ENCODE measurements around the gene HDHD3.
A peak's percentile ranks its signal among the peaks of the same experiment; 100 is the strongest.
"Not testable (repeated sequence)": the region's sequence is repeated elsewhere in the genome, so short reads cannot be mapped to it uniquely, and the experiment has no call there.

HDHD3 gene

GRCh38 chr9:113376634-113377567, at the start of gene HDHD3:
TSS of gene HDHD3 (minus strand) at chr9:113376986. CDS start at chr9:113374354, 2,632 bp downstream.
- DNase-seq (ENCODE audit: low read depth in 2 of 2), result peak; percentile 56 to 66

- DNase-seq (ENCODE audit: low read depth in 2 of 2), result no peak
These were observed 48.3 kb upstream of the HDHD3 start for GRCh38 chr9:113425072-113425471.

GRCh38 chr9:113421726-113422125, 44.9 kb upstream of the HDHD3 start:
- DNase-seq (ENCODE audit: low read depth in 2 of 2), result no peak

DNA sequence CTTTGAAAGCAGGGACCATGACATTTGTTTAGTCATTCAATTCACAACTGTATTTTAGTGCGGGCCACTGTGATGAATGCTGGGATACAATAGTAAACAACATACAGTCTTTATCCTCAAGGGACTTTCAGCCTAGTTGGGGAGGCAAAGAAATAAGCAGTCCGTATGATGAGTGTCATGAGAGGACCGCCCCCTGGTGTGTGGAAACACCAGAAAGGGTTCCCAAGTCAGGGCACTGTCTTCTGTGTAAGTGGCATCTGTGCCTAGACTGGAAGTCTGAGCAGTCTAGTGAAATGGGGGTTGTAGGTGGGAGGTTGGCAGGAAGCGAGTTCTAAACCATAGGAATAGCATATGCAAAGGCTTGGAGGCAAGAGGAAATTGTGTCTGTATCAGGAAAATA, 40.6 kb upstream of the HDHD3 start:
- no peak for DNase-seq (ENCODE audit: low read depth in 2 of 2)

DNA sequence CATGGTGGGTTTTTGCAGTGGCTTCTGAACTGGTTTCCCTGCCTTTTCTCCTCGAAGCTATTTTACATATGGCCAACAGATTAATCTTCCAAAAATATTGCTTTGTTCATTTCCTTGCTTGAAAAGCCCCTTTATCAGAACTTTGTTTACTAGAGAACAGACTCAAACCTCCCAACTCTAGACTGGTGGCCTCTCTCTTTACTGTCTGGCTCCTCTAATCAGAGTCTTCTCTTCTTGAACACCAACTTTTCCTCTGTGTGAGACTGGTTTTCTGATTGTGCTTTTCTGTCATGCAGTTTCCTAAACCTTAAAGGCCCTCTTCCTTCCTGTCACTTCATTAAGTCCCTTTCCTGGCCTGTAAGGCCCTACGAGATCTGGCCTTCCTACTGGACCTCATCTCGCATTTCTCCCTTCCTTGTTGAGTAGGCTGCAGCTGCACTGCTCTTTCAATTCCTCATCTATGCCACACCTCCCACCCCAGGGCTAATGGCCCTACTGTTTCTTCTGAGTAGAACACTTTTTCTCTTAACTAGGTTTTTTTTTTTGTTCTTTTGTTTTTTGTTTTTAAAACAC, 39.4 kb upstream of the HDHD3 start:
- DNase-seq (ENCODE audit: low read depth in 2 of 2), result no peak

DNA sequence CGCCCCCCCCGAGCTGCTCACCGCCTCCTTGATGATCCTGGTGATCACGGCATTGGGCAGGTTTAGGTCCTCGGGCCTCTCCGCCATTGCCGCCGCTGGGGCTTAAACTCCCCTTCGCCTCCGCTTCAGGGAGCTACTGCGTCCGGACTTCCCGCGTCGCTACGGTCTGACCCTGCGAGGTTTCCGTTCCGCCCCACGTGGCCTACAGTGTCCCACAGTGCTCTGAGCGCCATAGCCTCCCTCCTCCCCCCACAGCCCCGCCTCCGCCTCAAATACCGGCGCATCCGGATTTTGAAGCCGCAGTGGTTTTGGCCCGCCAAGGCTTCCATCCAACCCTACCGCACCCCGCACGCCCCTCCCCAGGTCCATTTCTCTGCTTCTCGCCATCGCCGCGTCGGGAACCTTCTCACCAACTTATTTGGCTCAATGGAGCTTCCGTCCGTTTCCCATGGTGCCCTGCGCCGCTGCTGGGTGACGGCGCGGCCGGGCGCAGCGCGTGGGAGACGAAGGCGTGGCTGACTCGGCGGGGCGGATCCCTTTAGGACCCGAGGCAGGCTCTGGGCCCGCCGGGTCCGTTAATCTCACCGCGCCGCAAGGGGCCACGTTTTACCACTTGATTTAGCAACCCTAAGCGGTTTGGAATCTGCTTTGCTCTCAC, 33.5 kb upstream of the HDHD3 start, which contains the start of the genes C9orf43 and POLE3:
Gene C9orf43 (plus strand): TSS at position 541 of the 658 bp plus-strand sequence. CDS start 2,747 bp downstream, outside the sequence.
Gene POLE3 (minus strand): TSS at position 469 of the 658 bp plus-strand sequence. CDS start 382 bp downstream, at position 87.
- peak; percentile 93 for DNase-seq (ENCODE audit: low read depth in 2 of 2)

DNA sequence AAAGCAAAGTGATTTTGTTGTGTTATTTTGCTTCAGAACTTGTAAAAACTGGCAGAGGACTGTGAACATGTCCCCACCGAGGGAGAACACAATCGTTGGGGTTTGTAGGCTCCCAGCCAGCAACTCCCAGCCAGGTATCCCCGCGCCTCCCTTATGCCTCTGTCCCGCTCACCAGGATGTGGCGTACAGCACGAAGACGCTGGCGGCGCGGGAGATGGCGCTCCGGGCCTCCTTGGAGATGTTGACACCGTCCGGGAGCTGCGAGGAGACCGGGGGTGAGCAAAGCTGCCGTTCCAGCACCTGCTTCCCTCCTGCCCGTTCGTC, 33.1 kb upstream of the HDHD3 start:
- no peak for DNase-seq (ENCODE audit: low read depth in 2 of 2)

DNA sequence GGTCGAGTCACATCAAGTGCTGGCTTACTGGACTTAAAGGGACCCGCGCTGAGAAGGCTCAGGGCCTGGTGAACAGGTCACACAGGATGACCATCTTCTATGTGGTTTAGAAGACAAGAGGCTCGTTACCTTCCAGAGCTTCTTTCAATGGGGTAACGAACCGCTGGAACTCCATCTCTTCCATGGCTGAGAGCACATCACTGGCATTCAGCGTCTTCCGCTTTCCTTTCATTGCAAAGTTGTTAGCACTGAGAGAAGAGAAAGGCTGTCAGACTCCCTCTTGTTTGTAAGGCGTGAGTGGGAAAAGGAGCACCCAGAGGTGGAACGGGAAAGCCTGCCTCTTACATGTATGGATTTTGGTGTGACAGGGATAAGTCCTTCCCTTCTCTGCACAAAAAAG, 32.7 kb upstream of the HDHD3 start:
- DNase-seq (ENCODE audit: low read depth in 2 of 2), result no peak

GRCh38 chr9:113406873-113407511, 30.2 kb upstream of the HDHD3 start:
- DNase-seq (ENCODE audit: low read depth in 2 of 2), result peak; percentile 18 to 33

DNA sequence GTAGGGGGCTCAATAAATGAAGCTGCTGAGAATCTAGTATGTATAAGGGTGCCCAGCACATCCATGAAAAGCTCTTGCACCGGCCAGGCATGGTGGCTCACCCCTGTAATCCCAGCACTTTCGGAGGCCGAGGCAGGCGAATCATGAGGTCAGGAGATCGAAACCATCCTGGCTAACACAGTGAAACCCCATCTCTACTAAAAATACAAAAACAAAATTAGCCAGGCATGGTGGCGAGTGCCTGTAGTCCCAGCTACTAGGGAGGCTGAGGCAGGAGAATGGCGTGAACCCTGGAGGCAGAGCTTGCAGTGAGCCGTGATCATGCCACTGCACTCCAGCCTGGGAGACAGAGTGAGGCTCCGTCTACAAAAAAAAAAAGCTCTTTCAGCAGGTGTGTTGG, 29.6 kb upstream of the HDHD3 start:
- not testable (repeated sequence) for DNase-seq (ENCODE audit: low read depth in 2 of 2)

DNA sequence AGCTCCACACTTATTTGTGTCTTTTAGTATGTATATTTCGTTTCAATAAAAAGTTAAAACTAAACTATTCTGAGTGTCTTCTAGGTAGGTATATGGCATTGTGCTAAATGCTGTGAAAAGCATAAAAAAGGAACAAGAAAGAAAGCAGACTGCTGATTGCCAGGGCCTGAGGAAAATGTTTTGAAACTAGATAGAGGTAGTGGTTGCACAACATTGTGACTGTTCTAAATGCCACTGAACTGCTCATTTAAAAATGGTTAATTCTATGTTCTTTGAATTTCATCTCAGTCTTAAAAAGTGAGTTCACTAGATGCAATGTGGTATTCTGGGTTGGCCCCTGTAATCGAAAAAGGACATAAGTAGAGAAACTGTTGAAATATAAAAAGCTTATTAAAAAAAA, 26.9 kb upstream of the HDHD3 start:
- DNase-seq (ENCODE audit: low read depth in 2 of 2), result no peak

DNA sequence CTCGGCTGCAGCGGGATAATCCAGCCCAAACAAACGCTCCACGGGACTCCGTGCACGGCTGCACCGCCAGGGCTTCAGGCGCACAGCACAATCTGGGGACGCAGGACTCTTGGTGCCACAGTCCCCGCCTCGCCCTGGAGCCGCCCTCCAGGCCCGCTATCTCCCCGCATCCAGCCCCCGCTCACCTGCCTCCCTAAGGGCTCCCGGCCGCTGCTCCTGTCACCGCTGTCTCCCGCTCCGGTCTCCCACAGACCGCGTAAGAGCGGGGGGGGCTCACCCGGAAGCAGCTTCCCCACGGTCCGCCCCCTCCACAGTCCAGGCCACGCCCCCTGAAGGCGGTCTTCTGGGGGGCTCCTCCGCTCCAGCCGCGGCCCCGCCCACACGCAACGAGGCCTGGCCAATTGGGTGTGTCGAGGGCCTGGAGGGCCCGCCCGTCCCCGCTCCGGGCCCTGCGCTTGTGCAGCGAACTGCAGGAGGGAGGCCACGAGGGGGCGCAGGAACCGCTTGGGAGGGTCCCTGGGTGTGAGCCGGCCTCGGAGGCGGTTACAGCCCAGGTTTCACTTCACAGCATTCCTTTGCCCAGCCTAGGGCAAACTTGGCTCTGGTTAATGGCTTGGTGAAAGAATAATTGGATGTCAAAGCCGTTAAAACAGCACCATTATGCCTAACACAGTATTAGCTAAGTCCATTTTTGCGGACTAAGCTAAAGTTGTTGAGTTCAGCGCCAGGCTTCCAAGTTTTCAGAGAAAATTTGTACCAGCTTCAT, 24.4 kb upstream of the HDHD3 start, which contains the start of gene ALAD:
Gene ALAD (minus strand): TSS at position 258 of the 766 bp plus-strand sequence. CDS start 7,725 bp downstream, outside the sequence.
- DNase-seq (ENCODE audit: low read depth in 2 of 2), result peak; percentile 97 to 99

DNA sequence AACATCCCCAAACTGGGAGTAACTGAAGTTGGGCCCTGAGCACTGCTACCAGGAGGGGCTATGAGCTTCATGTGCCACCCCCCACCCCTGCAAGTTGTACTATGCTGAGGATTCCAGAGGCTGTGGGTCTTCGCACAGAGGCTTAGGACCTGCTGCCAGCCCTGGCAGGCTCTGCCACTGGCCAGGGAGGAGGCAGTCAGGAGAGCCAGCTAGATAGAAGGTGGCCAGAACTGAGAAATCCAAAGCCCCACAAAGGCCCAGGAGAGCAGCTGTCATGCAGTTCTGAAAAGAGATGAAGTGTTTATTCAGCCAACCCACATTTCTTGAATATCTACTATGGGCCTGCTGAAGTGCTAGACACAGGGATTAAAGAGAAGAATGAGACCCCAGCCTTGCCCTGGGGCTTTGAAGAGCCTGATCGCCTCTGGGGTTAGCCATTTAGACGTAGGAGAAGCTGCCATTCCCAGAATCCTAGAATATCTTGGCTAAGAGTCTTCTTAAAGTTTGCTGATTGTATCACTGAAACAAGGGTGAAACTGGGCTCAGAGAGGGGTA, 22.9 kb upstream of the HDHD3 start:
- no peak for DNase-seq (ENCODE audit: low read depth in 2 of 2)

GRCh38 chr9:113398796-113399195, 22.0 kb upstream of the HDHD3 start:
- no peak for DNase-seq (ENCODE audit: low read depth in 2 of 2)

DNA sequence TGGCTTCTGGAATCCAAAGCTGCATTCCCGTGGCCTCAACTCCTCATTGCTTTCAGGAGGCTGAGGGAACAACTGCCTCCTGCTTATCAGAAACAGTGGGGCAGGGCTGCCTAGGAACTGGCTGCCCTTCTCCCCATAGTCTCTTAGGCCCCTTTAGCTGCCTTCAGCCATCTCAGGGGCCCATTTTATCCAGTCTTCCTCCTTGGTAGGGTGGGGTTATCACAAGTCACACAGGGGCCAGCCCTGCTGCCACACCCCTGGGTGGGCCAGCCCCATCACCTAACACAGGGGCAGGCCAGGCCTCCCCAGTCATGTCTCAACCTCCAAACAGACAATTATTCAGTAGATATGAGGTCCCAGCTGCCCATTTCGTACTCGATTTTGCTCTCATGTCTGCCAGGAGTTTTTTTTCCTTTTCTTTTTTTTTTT, 20.4 kb upstream of the HDHD3 start:
- DNase-seq (ENCODE audit: low read depth in 2 of 2), result no peak

DNA sequence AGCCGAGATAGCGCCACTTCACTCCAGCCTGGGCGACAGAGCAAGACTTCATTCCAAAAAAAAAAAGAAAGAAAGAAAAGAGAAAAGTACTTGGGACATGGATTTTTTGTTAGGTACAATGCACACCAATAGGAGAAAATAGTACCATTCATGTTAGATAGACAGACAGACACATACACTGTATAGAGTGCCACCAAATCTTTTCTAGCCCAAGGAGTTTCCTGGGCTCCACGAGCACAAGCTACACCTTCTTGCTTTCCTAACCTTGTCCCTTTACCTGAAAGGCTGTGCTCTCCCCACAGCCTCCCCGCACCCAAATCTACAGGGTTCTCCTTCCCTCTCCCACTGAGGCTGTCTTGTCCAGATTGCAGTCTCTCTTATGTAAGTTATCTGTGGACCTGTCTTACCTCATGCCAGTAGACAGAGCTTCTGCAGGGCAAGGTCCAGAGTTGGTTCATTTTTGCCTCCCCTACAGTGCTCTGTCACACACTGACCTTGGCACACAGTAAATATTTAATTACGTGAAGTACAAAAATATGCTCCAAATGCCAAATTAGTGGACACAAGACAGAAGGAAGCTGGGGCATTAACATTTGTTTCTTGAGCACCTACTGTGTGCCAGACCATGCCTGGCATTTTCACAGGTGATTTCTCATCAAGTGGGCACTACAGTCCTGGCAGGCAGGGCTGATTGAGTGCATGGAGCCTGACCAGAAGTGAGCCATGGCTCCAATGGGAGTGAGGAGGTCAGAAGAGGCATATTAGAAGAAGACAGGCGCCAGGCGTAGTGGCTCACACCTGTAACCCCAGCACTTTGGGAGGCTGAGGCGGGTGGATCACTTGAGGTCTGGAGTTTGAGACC, 18.4 kb upstream of the HDHD3 start:
- no peak for DNase-seq (ENCODE audit: low read depth in 2 of 2)

DNA sequence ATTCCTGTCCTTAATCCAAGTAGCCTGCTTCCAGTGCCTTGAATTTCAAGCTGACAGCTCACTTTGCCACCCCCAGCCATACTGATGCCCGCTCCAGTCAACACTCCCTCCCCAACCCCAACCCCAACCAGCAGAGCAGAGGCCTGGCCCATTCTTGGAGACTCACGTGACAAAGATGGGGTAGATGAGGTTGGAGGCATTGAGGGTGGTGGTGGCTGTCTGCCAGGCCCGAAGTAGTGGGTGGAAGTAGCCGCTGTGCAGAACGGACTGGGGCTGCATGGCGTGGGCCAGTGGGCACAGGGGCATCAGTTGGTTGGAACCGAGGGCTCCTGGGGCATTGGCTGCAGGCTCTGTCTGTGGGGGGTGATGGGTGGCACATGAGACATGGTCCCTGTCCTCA, 16.5 kb upstream of the HDHD3 start:
- DNase-seq (ENCODE audit: low read depth in 2 of 2), result no peak

DNA sequence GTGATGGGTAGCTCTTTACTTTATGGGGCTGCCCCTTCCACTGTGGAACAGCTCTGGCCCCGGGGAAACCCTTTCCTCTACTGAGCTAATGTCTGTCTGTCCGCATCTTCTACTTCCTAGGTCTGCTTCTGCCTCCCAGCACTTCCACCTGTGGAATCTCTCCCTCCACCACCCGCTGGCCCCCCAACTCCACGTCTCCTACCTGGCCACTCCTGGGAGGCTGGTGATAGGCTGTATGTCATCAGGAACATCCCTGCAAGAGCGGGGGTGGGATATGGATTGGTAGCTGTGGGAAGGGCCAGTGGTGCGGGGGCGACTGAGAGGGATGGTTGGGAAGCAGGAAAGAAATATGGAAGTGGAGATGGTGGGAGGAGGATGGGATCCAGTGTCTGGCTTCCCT, 15.1 kb upstream of the HDHD3 start:
- no peak for DNase-seq (ENCODE audit: low read depth in 2 of 2)

DNA sequence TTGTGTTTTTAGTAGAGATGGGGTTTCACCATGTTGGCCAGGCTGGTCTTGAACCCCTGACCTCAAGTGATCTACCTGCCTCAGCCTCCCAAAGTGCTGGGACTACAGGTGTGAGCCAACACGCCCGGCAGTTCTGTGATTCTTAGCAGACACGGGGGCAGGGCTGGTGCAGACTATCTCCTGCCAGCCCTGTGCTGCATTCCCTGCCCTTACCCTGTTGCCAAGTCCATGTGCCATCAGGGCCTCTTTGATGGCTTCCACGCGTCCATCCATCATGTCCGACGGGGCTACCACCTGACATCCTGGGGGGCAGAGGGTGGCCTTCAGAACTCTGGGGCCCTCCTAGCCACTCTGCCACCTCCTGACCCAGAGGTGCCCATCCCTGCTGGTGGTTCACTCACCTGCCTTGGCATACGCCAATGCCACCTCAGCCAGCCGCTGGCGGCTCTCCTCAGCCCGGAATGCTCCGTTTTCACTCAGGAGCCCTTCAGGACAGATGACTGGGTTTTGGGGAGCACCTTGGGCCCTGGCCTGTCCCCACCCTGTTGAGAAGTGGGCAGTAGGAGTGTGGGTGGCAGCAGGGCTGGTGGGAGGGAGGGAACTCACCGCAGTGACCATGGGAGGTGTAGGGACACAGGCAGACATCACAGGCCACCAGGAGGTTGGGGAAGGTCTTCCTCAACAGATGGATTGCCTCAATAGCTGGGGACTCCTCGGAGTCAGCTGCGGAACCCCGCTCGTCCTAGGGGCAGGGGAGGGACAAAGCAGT, 13.6 kb upstream of the HDHD3 start:
- no peak for DNase-seq (ENCODE audit: low read depth in 2 of 2)
